HG03097 (cell line): ENCODE results near the gene PLXNB2.

Experiments
- ATAC-seq: cut with Tn5 transposase; IDR thresholded peaks from one replicate; pipeline ENCODE4 v1.9.1; 2021; ENCODE audit not compliant: unreplicated experiment, low FRiP score

Gene PLXNB2

GRCh38 chr22:50242406-50242949 is 65.0 kb downstream of the PLXNB2 start:
- no peak for ATAC-seq

GRCh38 chr22:50238755-50239154 is 68.7 kb downstream of the PLXNB2 start:
- ATAC-seq = no peak

GRCh38 chr22:50236731-50237409 is 70.6 kb downstream of the PLXNB2 start:
- no peak for ATAC-seq

GRCh38 chr22:50233223-50233622 is 74.2 kb downstream of the PLXNB2 start:
- no peak for ATAC-seq

GRCh38 chr22:50232481-50233151 is 74.8 kb downstream of the PLXNB2 start:
- ATAC-seq = no peak

- ATAC-seq = no peak
Observed at GRCh38 chr22:50229370-50229769, 78.1 kb downstream of the PLXNB2 start.

- ATAC-seq = no peak
Observed at GRCh38 chr22:50228366-50228765, 79.1 kb downstream of the PLXNB2 start.

- ATAC-seq = no peak
Observed at GRCh38 chr22:50227579-50228215, 79.7 kb downstream of the PLXNB2 start.

- ATAC-seq = no peak
Observed at GRCh38 chr22:50226875-50227165, 80.6 kb downstream of the PLXNB2 start.

GRCh38 chr22:50226063-50226874 is 81.2 kb downstream of the PLXNB2 start:
- no peak for ATAC-seq

- no peak for ATAC-seq
Observed at GRCh38 chr22:50225200-50225969, 82.1 kb downstream of the PLXNB2 start.
